ENCODE results near the gene ROR1. TPM values are rescaled to one million over a fixed set of nuclear protein-coding genes. Genes with fewer than 3 reads are reported as not detected.

ROR1 gene
- total and polyA plus RNA-seq, 9 donors = 3.0 to 26.1 (median 15.0) TPM

DNA sequence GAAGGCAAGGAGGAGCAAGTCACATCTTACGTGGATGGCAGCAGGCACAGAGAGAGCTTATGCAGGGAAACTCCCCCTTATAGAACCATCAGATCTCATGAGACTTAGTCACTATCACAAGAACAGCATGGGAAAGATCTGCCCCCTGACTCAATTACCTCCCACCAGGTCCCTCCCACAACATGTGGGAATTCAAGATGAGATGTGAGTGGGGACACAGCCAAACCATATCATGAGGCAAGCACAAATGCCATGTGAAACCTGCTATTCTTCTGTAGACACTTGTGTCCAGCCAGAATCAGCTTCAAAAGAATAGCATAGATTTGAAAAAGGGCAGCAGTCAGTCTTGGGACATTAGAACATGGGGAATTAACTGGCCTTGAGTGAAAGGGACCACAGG lies 397.4 kb downstream of the ROR1 start:
- no peak for DNase-seq
- peaks cover 5% of the 10 kb centered on the region for H3K4me1 ChIP-seq (ENCODE audit: insufficient read depth)
- intact Hi-C loops (cut with DNase I) = no loop called here
- H3K27me3 ChIP-seq = no peaks in the 10 kb centered on the region
- 82 to 92% (median 88%) methylated on average over 1 of the region's 1 CpG for WGBS, 3 donors
- no peak for TF ChIP-seq EP300 (IDR thresholded peaks at IDR 0.05)
- H3K4me3 ChIP-seq = no peak overlapping the region
- H3K9me3 ChIP-seq = no peaks in the 10 kb centered on the region
- no peak overlapping the region for H3K27ac ChIP-seq
- H3K36me3 ChIP-seq = no peaks in the 10 kb centered on the region

- WGBS, 3 donors = 38 to 46% (median 41%) methylated on average over 3 of the region's 3 CpGs
- no peak overlapping the region for H3K27ac ChIP-seq
- no peak overlapping the region for H3K4me3 ChIP-seq
- intact Hi-C loops (cut with DNase I) = no loop called here
- peaks cover 5% of the 10 kb centered on the region for H3K4me1 ChIP-seq (ENCODE audit: insufficient read depth)
- H3K27me3 ChIP-seq = no peaks in the 10 kb centered on the region
- DNase-seq = no peak
- TF ChIP-seq EP300 (IDR thresholded peaks at IDR 0.05) (no peak), CTCF (IDR thresholded peaks at IDR 0.05) (no peak), POLR2A (IDR thresholded peaks at IDR 0.05) (no peak)
- no peaks in the 10 kb centered on the region for H3K9me3 ChIP-seq
- H3K36me3 ChIP-seq = no peaks in the 10 kb centered on the region
These were observed 398.0 kb downstream of the ROR1 start for GRCh38 chr1:64171797-64172281.

DNA sequence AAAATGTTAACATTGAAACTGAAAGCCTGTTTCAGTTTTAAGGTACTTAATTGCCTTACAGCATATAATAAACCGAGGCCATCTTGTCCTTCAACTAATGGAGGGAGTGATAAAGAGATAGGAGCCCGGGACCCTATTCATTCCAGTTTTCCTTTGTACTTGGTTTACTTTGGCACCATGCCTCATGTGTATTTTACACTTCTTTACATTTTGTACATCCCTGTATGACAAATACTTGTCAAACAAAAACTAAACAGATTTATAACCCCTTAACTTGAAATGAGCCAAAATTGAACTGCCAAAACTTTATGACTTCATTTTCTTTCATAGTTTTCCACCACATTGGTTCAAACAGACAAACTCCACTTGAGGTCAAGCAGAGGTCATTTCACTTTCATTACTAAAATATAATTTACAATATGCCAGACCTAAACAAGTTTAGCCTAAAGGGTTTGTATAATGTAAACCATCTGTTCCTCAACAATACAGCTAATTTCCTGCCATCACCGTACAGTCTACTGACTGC lies 398.7 kb downstream of the ROR1 start:
- TF ChIP-seq CTCF (IDR thresholded peaks at IDR 0.05) (no peak), EP300 (IDR thresholded peaks at IDR 0.05) (no peak), POLR2A (IDR thresholded peaks at IDR 0.05) (no peak)
- WGBS, 3 donors = 21 to 25% (median 25%) methylated on average over 3 of the region's 3 CpGs
- no peak overlapping the region for H3K4me3 ChIP-seq
- no peaks in the 10 kb centered on the region for H3K36me3 ChIP-seq
- no peak overlapping the region for H3K27ac ChIP-seq
- no peaks in the 10 kb centered on the region for H3K9me3 ChIP-seq
- DNase-seq = no peak
- peaks cover 5% of the 10 kb centered on the region for H3K4me1 ChIP-seq (ENCODE audit: insufficient read depth)
- intact Hi-C loops (cut with DNase I) = no loop called here
- no peaks in the 10 kb centered on the region for H3K27me3 ChIP-seq

GRCh38 chr1:64173336-64173940 lies 399.6 kb downstream of the ROR1 start:
- TF ChIP-seq POLR2A (IDR thresholded peaks at IDR 0.05) (no peak), CTCF (IDR thresholded peaks at IDR 0.05) (no peak), EP300 (IDR thresholded peaks at IDR 0.05) (no peak)
- H3K27ac ChIP-seq = peak overlapping the region in 1 of 2 donors; percentile 43
- no peaks in the 10 kb centered on the region for H3K9me3 ChIP-seq
- WGBS, 3 donors = 29 to 40% (median 29%) methylated on average over 6 of the region's 6 CpGs
- no peak overlapping the region for H3K4me3 ChIP-seq
- no peaks in the 10 kb centered on the region for H3K27me3 ChIP-seq
- peaks cover 5% of the 10 kb centered on the region for H3K4me1 ChIP-seq (ENCODE audit: insufficient read depth)
- DNase-seq = peak in 2 of 5 donors; percentile 34 to 50
- intact Hi-C loops (cut with DNase I) = no loop called here
- no peaks in the 10 kb centered on the region for H3K36me3 ChIP-seq

DNA sequence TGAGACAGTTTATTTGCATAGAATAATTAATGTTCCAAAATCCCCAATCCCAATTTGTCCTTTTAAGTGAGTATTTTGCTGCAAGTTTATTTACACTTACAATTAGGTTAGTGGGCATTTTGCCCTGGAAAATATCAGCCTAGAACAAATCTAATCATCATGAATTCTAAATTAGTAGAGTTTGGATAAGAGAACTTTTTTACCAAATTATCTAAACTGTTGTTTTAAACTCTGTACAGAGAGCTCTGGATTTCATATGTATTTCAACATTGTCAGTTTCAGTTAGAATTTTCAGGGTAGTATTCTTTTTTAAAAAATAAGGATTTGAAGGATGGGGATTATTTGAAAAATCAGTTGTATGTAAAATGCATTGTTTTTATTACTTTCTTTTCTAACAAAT lies 401.8 kb downstream of the ROR1 start:
- H3K27me3 ChIP-seq = no peaks in the 10 kb centered on the region
- H3K36me3 ChIP-seq = no peaks in the 10 kb centered on the region
- H3K4me1 ChIP-seq (ENCODE audit: insufficient read depth) = peaks cover 5% of the 10 kb centered on the region
- intact Hi-C loops (cut with DNase I) = no loop called here
- TF ChIP-seq EP300 (IDR thresholded peaks at IDR 0.05) (no peak), CTCF (IDR thresholded peaks at IDR 0.05) (no peak), POLR2A (IDR thresholded peaks at IDR 0.05) (no peak)
- no peaks in the 10 kb centered on the region for H3K9me3 ChIP-seq
- no peak for DNase-seq
- H3K4me3 ChIP-seq = no peak overlapping the region
- H3K27ac ChIP-seq = no peak overlapping the region
